Measurements from ENCODE around the gene THEMIS.

THEMIS gene

DNA sequence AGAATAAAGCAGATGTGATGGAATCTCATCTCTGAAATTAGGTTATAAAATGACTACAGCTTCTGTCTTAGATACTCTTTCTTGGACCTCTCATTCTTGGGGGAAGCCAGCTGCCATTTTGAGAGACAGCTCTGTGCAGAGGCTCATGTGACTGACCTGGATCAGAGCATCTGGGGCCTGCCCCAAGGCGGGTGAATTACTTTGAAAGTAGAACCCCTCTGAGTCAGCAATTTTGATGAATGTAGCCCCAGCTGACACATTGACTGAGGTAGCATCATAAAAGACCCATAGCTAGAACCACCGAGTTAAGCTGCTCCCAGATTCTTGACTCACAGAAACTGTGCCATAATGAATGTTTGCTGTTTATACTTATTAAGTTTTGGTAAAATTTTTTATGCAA, 124.5 kb downstream of the THEMIS start:
- H3K9me3 ChIP-seq (ENCODE audit: control insufficient read depth, insufficient read depth, low read depth, low read length), result no peaks in the 10 kb centered on the region
- H3K4me3 ChIP-seq (ENCODE audit: low read depth, low read length), result no peak overlapping the region
- POLR2A ChIA-PET, result no interaction called here
- no peaks in the 10 kb centered on the region for H3K4me1 ChIP-seq (ENCODE audit: control insufficient read depth, insufficient read depth, low read length)
- H3K36me3 ChIP-seq (ENCODE audit: control insufficient read depth in 2 of 2, insufficient read depth in 1 of 2, low read length in 2 of 2), result no peaks in the 10 kb centered on the region
- CTCF ChIA-PET, result no interaction called here
- no peak overlapping the region for H3K27ac ChIP-seq (ENCODE audit: extremely low read depth, low read depth, low read length)
- no peak for TF ChIP-seq ZNF561 (tag by site-specific recombination; IDR thresholded peaks at IDR 0.05; ENCODE audit: borderline replicate concordance)
- TF ChIP-seq, protein P1, sequence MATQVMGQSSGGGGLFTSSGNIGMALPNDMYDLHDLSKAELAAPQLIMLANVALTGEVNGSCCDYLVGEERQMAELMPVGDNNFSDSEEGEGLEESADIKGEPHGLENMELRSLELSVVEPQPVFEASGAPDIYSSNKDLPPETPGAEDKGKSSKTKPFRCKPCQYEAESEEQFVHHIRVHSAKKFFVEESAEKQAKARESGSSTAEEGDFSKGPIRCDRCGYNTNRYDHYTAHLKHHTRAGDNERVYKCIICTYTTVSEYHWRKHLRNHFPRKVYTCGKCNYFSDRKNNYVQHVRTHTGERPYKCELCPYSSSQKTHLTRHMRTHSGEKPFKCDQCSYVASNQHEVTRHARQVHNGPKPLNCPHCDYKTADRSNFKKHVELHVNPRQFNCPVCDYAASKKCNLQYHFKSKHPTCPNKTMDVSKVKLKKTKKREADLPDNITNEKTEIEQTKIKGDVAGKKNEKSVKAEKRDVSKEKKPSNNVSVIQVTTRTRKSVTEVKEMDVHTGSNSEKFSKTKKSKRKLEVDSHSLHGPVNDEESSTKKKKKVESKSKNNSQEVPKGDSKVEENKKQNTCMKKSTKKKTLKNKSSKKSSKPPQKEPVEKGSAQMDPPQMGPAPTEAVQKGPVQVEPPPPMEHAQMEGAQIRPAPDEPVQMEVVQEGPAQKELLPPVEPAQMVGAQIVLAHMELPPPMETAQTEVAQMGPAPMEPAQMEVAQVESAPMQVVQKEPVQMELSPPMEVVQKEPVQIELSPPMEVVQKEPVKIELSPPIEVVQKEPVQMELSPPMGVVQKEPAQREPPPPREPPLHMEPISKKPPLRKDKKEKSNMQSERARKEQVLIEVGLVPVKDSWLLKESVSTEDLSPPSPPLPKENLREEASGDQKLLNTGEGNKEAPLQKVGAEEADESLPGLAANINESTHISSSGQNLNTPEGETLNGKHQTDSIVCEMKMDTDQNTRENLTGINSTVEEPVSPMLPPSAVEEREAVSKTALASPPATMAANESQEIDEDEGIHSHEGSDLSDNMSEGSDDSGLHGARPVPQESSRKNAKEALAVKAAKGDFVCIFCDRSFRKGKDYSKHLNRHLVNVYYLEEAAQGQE (tag by site-specific recombination; IDR thresholded peaks at IDR 0.05), result no peak
- TF ChIP-seq ZNF157 (tag by site-specific recombination; IDR thresholded peaks at IDR 0.05), result no peak
- TF ChIP-seq ZNF791 (tag by site-specific recombination; IDR thresholded peaks at IDR 0.05), result no peak
- TF ChIP-seq, protein P2, sequence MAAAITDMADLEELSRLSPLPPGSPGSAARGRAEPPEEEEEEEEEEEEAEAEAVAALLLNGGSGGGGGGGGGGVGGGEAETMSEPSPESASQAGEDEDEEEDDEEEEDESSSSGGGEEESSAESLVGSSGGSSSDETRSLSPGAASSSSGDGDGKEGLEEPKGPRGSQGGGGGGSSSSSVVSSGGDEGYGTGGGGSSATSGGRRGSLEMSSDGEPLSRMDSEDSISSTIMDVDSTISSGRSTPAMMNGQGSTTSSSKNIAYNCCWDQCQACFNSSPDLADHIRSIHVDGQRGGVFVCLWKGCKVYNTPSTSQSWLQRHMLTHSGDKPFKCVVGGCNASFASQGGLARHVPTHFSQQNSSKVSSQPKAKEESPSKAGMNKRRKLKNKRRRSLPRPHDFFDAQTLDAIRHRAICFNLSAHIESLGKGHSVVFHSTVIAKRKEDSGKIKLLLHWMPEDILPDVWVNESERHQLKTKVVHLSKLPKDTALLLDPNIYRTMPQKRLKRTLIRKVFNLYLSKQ (tag by site-specific recombination; IDR thresholded peaks at IDR 0.05; ENCODE audit: borderline replicate concordance), result no peak

DNA sequence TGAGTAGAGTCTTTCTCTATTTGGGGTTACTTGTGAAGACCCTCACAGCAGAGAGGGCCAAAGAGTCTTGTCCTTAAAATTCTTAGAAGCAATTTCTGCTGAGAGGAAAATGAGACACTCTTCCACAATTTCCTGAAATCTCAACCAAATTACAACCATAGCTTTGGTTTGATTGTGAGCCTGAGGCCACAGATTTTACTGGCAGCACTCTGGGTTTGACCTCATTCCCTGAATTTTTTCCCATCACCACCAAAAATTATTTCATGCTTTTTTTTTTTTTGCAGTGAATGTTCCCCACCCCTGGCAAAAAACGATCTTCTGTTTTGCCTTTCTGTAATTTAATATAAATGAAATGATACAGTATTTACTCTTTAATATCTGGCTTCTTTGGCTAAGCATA, 125.5 kb downstream of the THEMIS start:
- no peaks in the 10 kb centered on the region for H3K36me3 ChIP-seq (ENCODE audit: control insufficient read depth in 2 of 2, insufficient read depth in 1 of 2, low read length in 2 of 2)
- no peak for TF ChIP-seq RBAK (tag by site-specific recombination; IDR thresholded peaks at IDR 0.05)
- ChIA-PET POLR2A (no interaction called here), CTCF (no interaction called here)
- H3K4me3 ChIP-seq (ENCODE audit: low read depth, low read length), result no peak overlapping the region
- H3K27ac ChIP-seq (ENCODE audit: extremely low read depth, low read depth, low read length), result no peak overlapping the region
- H3K9me3 ChIP-seq (ENCODE audit: control insufficient read depth, insufficient read depth, low read depth, low read length), result no peaks in the 10 kb centered on the region
- no peaks in the 10 kb centered on the region for H3K4me1 ChIP-seq (ENCODE audit: control insufficient read depth, insufficient read depth, low read length)

DNA sequence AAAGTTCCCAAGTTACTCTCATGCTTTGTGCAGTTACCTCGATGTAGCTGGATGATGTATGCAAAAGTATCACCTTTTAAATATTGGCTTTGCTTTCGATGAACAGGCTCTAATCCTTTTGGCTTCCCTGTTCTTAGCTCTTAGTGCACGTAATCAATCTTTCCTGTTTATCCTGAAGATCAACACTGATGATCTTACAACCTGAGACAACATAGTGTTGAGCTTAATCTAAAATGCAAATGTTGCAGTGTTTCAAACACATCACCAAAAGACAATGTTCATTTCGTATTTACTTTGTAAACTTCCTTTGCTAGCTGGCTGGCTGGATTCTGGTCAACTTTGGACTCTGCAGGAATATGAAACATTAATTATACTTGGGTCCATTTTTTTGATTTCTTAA, 132.1 kb downstream of the THEMIS start:
- POLR2A ChIA-PET, result no interaction called here

DNA sequence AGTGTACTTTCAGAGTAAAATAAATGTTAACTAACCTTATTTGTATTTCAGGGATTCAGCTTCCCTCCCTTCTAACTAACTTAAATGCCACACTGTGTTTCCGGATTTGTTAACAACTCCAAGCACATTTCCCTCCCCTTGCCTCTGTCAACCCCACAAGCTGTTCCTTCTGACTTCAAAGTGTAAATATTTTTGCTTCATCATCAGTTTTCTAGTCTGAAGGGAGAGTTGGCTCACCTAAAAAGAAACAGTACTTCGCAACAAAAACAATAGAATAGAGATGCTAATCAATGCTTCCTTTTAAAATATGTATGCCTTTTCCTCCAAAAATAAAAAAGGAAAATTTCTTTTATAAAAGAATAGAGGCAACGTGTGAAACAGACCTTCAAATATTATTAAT, 132.6 kb downstream of the THEMIS start:
- Histone ChIP-seq H3K4me3 (ENCODE audit: low read depth, low read length) (no peak overlapping the region), H3K9me3 (ENCODE audit: control insufficient read depth, insufficient read depth, low read depth, low read length) (no peaks in the 10 kb centered on the region), H3K36me3 (ENCODE audit: control insufficient read depth in 2 of 2, insufficient read depth in 1 of 2, low read length in 2 of 2) (no peaks in the 10 kb centered on the region), H3K27ac (ENCODE audit: extremely low read depth, low read depth, low read length) (no peak overlapping the region), H3K4me1 (ENCODE audit: control insufficient read depth, insufficient read depth, low read length) (no peaks in the 10 kb centered on the region)
- ChIA-PET POLR2A (no interaction called here), CTCF (interaction anchor here (0.6 to 1.0 kb wide), 2 partner anchors 8 to 738 kb away, joined by 3 read pairs; no protein-coding TSS in a partner anchor)
- TF ChIP-seq, protein P3, sequence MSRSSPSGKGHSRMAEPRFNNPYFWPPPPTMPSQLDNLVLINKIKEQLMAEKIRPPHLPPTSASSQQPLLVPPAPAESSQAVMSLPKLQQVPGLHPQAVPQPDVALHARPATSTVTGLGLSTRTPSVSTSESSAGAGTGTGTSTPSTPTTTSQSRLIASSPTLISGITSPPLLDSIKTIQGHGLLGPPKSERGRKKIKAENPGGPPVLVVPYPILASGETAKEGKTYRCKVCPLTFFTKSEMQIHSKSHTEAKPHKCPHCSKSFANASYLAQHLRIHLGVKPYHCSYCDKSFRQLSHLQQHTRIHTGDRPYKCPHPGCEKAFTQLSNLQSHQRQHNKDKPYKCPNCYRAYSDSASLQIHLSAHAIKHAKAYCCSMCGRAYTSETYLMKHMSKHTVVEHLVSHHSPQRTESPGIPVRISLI (tag by site-specific recombination; IDR thresholded peaks at IDR 0.05), result no peak
- TF ChIP-seq SCRT1 (tag by site-specific recombination; IDR thresholded peaks at IDR 0.05; ENCODE audit: borderline replicate concordance), result no peak
- no peak for TF ChIP-seq SP7 (tag by site-specific recombination; IDR thresholded peaks at IDR 0.05)
- no peak for TF ChIP-seq ZNF560 (tag by site-specific recombination; IDR thresholded peaks at IDR 0.05; ENCODE audit: borderline replicate concordance)
- TF ChIP-seq ZFP41 (tag by site-specific recombination; IDR thresholded peaks at IDR 0.05; ENCODE audit: borderline replicate concordance), result no peak
- no peak for TF ChIP-seq ZNF558 (tag by site-specific recombination; IDR thresholded peaks at IDR 0.05)
- no peak for TF ChIP-seq ZNF23 (tag by site-specific recombination; IDR thresholded peaks at IDR 0.05; ENCODE audit: borderline replicate concordance)
- TF ChIP-seq ZNF155 (tag by site-specific recombination; IDR thresholded peaks at IDR 0.05), result no peak
- TF ChIP-seq, protein P4, sequence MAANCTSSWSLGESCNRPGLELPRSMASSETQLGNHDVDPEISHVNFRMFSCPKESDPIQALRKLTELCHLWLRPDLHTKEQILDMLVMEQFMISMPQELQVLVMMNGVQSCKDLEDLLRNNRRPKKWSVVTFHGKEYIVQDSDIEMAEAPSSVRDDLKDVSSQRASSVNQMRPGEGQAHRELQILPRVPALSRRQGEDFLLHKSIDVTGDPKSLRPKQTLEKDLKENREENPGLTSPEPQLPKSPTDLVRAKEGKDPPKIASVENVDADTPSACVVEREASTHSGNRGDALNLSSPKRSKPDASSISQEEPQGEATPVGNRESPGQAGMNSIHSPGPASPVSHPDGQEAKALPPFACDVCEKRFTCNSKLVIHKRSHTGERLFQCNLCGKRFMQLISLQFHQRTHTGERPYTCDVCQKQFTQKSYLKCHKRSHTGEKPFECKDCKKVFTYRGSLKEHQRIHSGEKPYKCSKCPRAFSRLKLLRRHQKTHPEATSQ (tag by site-specific recombination; IDR thresholded peaks at IDR 0.05), result no peak
- TF ChIP-seq ZBTB48 (tag by site-specific recombination; IDR thresholded peaks at IDR 0.05), result no peak
- TF ChIP-seq GLI4 (tag by site-specific recombination; IDR thresholded peaks at IDR 0.05), result no peak
- TF ChIP-seq OVOL3 (tag by site-specific recombination; IDR thresholded peaks at IDR 0.05), result no peak

More for the DNA sequence above, 132.1 kb downstream of the THEMIS start:
- Histone ChIP-seq H3K9me3 (ENCODE audit: control insufficient read depth, insufficient read depth, low read depth, low read length) (no peaks in the 10 kb centered on the region), H3K4me3 (ENCODE audit: low read depth, low read length) (no peak overlapping the region), H3K4me1 (ENCODE audit: control insufficient read depth, insufficient read depth, low read length) (no peaks in the 10 kb centered on the region), H3K27ac (ENCODE audit: extremely low read depth, low read depth, low read length) (no peak overlapping the region), H3K36me3 (ENCODE audit: control insufficient read depth in 2 of 2, insufficient read depth in 1 of 2, low read length in 2 of 2) (no peaks in the 10 kb centered on the region)
- CTCF ChIA-PET, result interaction anchor here (0.6 to 1.0 kb wide), 2 partner anchors 9 to 737 kb away, joined by 3 read pairs; no protein-coding TSS in a partner anchor
- no peak for TF ChIP-seq ZNF600 (tag by site-specific recombination; IDR thresholded peaks at IDR 0.05)
- TF ChIP-seq ZNF626 (tag by site-specific recombination; IDR thresholded peaks at IDR 0.05), result no peak
- no peak for TF ChIP-seq ZNF785 (tag by site-specific recombination; IDR thresholded peaks at IDR 0.05)
- TF ChIP-seq, protein P5, sequence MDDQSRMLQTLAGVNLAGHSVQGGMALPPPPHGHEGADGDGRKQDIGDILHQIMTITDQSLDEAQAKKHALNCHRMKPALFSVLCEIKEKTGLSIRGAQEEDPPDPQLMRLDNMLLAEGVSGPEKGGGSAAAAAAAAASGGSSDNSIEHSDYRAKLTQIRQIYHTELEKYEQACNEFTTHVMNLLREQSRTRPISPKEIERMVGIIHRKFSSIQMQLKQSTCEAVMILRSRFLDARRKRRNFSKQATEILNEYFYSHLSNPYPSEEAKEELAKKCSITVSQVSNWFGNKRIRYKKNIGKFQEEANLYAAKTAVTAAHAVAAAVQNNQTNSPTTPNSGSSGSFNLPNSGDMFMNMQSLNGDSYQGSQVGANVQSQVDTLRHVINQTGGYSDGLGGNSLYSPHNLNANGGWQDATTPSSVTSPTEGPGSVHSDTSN (CRISPR knock-in tag; IDR thresholded peaks at IDR 0.05), result no peak
